ENCODE data around the gene PIK3CD. TPM values are rescaled to one million over a fixed set of nuclear protein-coding genes. Genes with fewer than 3 reads are reported as not detected.

PIK3CD gene
- total and polyA plus RNA-seq, 2 of the 8 experiments (the other 6 are each of a cell fraction or from before 2014, with no cell fraction given): 20.6 to 24.1 TPM

DNA sequence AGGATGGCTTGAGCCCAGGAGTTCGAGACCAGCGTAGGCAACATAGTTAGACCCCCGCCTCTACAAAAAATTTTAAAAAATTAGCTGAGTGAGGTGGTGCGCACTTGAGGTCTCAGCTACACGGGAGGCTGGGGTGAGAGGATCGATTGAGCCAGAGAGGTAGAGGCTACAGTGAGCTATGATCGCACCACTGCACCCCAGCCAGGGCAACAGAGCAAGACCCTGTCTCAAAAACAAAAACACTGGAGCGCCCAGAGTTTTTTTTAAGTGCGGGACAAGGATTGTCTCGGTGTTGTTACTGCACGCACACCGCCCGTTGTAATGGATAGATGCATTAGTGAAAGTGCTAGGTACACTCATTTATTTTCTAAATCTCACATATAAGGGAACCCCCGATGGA lies 37.1 kb downstream of the PIK3CD start:
- no peak overlapping the region for H2AFZ ChIP-seq (ENCODE audit: low read length)
- no peak for TF ChIP-seq SAP30 (IDR thresholded peaks at IDR 0.05; ENCODE audit: insufficient read depth, insufficient replicate concordance, low read length)
- no peak for TF ChIP-seq GABPA (IDR thresholded peaks at IDR 0.05; ENCODE audit: borderline replicate concordance, insufficient read depth, low read length)
- TF ChIP-seq CHD2 (IDR thresholded peaks at IDR 0.05; ENCODE audit: low read length): no peak
- TF ChIP-seq, protein P1, sequence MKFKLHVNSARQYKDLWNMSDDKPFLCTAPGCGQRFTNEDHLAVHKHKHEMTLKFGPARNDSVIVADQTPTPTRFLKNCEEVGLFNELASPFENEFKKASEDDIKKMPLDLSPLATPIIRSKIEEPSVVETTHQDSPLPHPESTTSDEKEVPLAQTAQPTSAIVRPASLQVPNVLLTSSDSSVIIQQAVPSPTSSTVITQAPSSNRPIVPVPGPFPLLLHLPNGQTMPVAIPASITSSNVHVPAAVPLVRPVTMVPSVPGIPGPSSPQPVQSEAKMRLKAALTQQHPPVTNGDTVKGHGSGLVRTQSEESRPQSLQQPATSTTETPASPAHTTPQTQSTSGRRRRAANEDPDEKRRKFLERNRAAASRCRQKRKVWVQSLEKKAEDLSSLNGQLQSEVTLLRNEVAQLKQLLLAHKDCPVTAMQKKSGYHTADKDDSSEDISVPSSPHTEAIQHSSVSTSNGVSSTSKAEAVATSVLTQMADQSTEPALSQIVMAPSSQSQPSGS (IDR thresholded peaks at IDR 0.05; ENCODE audit: low read length): no peak
- TF ChIP-seq, protein P2, sequence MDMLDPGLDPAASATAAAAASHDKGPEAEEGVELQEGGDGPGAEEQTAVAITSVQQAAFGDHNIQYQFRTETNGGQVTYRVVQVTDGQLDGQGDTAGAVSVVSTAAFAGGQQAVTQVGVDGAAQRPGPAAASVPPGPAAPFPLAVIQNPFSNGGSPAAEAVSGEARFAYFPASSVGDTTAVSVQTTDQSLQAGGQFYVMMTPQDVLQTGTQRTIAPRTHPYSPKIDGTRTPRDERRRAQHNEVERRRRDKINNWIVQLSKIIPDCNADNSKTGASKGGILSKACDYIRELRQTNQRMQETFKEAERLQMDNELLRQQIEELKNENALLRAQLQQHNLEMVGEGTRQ (IDR thresholded peaks at IDR 0.05; ENCODE audit: low read length): no peak
- TF ChIP-seq TAF1 (IDR thresholded peaks at IDR 0.05; ENCODE audit: low read depth, low read length): no peak
- no peak for TF ChIP-seq NANOG (IDR thresholded peaks at IDR 0.05; ENCODE audit: insufficient read depth, low read depth, low read length, poor library complexity, severe bottlenecking)
- TF ChIP-seq TEAD4 (IDR thresholded peaks at IDR 0.05; ENCODE audit: low read depth, low read length): no peak
- no peak for TF ChIP-seq POLR2A (IDR thresholded peaks at IDR 0.05; ENCODE audit: control extremely low read depth in 1 of 2, low read depth in 2 of 2, low read length in 2 of 2)
- TF ChIP-seq SP4 (IDR thresholded peaks at IDR 0.05; ENCODE audit: low read length): no peak
- TF ChIP-seq EZH2 (IDR thresholded peaks at IDR 0.05; ENCODE audit: low read depth, low read length, severe bottlenecking): peak; percentile 16

More for the DNA sequence above, 37.1 kb downstream of the PIK3CD start:
- peaks cover 0 to 13% (median 11%) of the 10 kb centered on the region in 4 experiments; a peak in 6 of 7 replicates for H3K27me3 ChIP-seq (replicated peaks in 1 of 4; ENCODE audit: control insufficient read depth in 3 of 4, extremely low read depth in 1 of 4, insufficient read depth in 3 of 4, low read length in 3 of 4)
- H3K4me1 ChIP-seq (replicated peaks in 1 of 4; ENCODE audit: control insufficient read depth in 3 of 4, insufficient read depth in 4 of 4, low read length in 3 of 4): peaks cover 7 to 21% (median 13%) of the 10 kb centered on the region in 4 experiments
- H3K79me2 ChIP-seq (ENCODE audit: control insufficient read depth in 1 of 2, insufficient read depth in 2 of 2, low read length in 2 of 2): no peaks in the 10 kb centered on the region
- no peak overlapping the region for H4K8ac ChIP-seq (ENCODE audit: extremely low read depth, insufficient read depth, low read length)
- no peak overlapping the region for H3K14ac ChIP-seq (ENCODE audit: insufficient read length)
- H2AK5ac ChIP-seq (ENCODE audit: low read depth, low read length): no peak overlapping the region
- H3K18ac ChIP-seq (ENCODE audit: extremely low read depth, low read length): no peak overlapping the region; the same call in 1 of the 2 replicates
- H4K5ac ChIP-seq (ENCODE audit: insufficient read length, low read depth, low read length): no peak overlapping the region
- 58% methylated on average over 14 of the region's 14 CpGs; no CpG with 5 or more reads in 1 of the 2 experiments for WGBS, 2 experiments (ENCODE audit: extremely low coverage in 1 of 2, insufficient coverage in 1 of 2, insufficient read length in 1 of 2, insufficient replicate concordance in 2 of 2, low coverage in 1 of 2, low lambda C conversion rate in 2 of 2, missing lambda C conversion rate in 1 of 2)
- H3K4me2 ChIP-seq (ENCODE audit: insufficient read depth in 1 of 2, low read depth in 2 of 2, low read length in 2 of 2): peak overlapping the region; percentile 97 to 98
- H3K56ac ChIP-seq (replicated peaks; ENCODE audit: insufficient read length, low read depth, low read length): no peak overlapping the region
- ChIA-PET POLR2A (ENCODE audit: partially characterized antibody) (interaction anchor here (1.3 to 2.6 kb wide), 3 partner anchors 12 to 37 kb away, joined by 3 to 9 read pairs (median 4); partner anchors contain the start of gene PIK3CD), CTCF (ENCODE audit: partially characterized antibody) (interaction anchor here (0.9 to 7.3 kb wide), 8 partner anchors 14 to 75 kb away, joined by 3 to 49 read pairs (median 5); no protein-coding TSS in a partner anchor)
- H2BK120ac ChIP-seq (replicated peaks; ENCODE audit: low read depth, low read length): no peak overlapping the region
- H3K4ac ChIP-seq (replicated peaks; ENCODE audit: insufficient read length, low read depth, low read length): no peak overlapping the region
- peaks cover 25% of the 10 kb centered on the region for H3K23me2 ChIP-seq (ENCODE audit: low read depth, low read length)
- peak overlapping the region; percentile 95; the same call in 1 of the 2 replicates for H2BK15ac ChIP-seq (ENCODE audit: low read length)
- no peak overlapping the region; the same call in 1 of the 2 replicates for H2BK12ac ChIP-seq (ENCODE audit: low read depth, low read length)
- H3K4me3 ChIP-seq (ENCODE audit: extremely low read depth in 1 of 4, insufficient read depth in 2 of 4, low read depth in 3 of 4, low read length in 4 of 4): peak overlapping the region; percentile 65 to 95 (median 76)
- DNase-seq (ENCODE audit: low read depth in 1 of 2, low spot score in 2 of 2) (no peak), FAIRE-seq (no peak)
- H4K20me1 ChIP-seq (replicated peaks in 1 of 2; ENCODE audit: control insufficient read depth in 1 of 2, insufficient read depth in 2 of 2, low read length in 2 of 2): no peaks in the 10 kb centered on the region
- no peak overlapping the region for H4K91ac ChIP-seq (replicated peaks; ENCODE audit: insufficient read length, low read length)
- H3K79me1 ChIP-seq (ENCODE audit: low read depth, low read length): no peaks in the 10 kb centered on the region
- no peaks in the 10 kb centered on the region; a peak in 1 of 8 replicates for H3K36me3 ChIP-seq (ENCODE audit: control insufficient read depth in 2 of 4, insufficient read depth in 4 of 4, low read length in 3 of 4)
- H3K23ac ChIP-seq (ENCODE audit: insufficient read length): no peak overlapping the region
- H2BK5ac ChIP-seq (ENCODE audit: low read depth, low read length): no peak overlapping the region
- H2BK20ac ChIP-seq (ENCODE audit: low read length): no peak overlapping the region
- no peak overlapping the region for H3K9ac ChIP-seq (replicated peaks in 1 of 4; ENCODE audit: extremely low read depth in 1 of 4, low read depth in 3 of 4, low read length in 3 of 4)
- no peaks in the 10 kb centered on the region for H3K9me3 ChIP-seq (ENCODE audit: insufficient read depth in 2 of 2, low read depth in 1 of 2, low read length in 1 of 2)
- no peak overlapping the region for H3K27ac ChIP-seq (ENCODE audit: low read depth, low read length)

Data from H1 (cell line).